Activated CD4-positive, alpha-beta T cell treated with anti-CD3 and anti-CD28 coated beads for 48 hours (primary cell): Measurements from ENCODE around the gene PGM5.

Experiments used
- DNase-seq: peaks from one replicate; pipeline ENCODE4 v3.0.0-alpha.2; 2020

The PGM5 gene

DNA sequence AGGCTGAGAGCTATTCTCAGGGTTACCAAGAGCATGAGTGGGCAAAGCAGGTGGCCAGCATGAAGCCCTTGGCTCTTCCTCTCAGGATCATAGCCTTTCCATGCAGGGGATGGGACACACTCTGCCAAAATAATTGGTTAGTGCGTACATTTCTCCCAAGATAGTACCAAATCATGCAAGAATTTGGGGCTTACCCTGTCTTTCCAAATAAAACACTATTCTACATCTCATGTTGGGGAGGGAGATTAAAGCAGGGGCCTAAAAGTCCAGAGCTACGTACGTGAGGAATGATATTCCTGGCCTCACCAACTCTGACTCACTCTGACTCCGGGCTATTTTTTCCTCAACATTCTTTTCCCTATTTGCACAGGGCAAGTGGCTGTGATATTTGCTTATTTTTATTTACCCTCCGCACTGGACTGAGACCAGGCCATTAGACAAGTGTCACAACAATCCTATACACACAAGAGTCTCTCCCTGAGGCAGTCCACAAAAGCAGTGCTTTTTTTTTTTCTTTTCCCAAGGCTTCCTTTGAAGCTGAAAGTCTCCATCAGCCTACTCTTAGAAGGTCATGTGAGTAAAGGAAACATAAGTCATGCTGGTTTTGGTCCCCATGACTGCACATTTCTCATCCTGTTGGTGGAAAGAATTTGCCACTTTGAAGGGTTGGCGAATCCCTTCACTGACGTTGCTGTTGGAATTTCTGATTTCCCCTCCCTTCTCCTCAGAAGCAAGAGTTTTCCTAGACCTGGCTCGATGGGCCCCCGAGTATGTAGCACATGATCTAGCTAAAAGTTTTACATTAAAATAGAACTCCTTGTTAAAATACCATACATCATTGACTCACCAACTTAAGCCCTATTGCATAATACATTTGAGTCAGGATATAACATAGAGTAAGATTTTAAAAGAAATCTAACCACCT is 144.3 kb downstream of the PGM5 start:
- DNase-seq: no peak

GRCh38 chr9:68502279-68502678 is 145.9 kb downstream of the PGM5 start:
- DNase-seq: no peak

- no peak for DNase-seq
Measured at GRCh38 chr9:68505681-68506409, 149.4 kb downstream of the PGM5 start.

- no peak for DNase-seq
Measured at GRCh38 chr9:68506551-68506950, 150.1 kb downstream of the PGM5 start.

GRCh38 chr9:68507130-68507805 is 150.9 kb downstream of the PGM5 start:
- no peak for DNase-seq

- DNase-seq: no peak
Measured at GRCh38 chr9:68507806-68508145, 151.4 kb downstream of the PGM5 start.

DNA sequence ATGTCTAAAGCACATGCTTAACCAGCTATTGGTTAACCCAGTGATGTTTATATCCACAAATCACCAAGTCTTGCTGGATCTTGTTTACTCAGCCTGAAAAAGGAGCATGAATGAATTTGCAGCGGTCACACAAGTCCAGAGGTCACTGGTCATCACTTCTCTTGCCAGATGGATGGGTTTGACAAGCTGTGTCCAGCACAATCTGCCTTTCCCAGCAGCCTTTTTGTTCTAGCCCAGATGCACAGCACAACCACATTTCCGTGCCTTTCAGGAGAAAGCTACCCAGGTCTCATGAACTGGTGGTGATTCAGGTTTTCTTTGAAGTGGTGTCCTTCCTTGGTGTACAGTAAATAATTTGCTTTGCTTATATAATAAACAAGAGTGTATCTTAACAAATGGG is 152.1 kb downstream of the PGM5 start:
- no peak for DNase-seq

DNA sequence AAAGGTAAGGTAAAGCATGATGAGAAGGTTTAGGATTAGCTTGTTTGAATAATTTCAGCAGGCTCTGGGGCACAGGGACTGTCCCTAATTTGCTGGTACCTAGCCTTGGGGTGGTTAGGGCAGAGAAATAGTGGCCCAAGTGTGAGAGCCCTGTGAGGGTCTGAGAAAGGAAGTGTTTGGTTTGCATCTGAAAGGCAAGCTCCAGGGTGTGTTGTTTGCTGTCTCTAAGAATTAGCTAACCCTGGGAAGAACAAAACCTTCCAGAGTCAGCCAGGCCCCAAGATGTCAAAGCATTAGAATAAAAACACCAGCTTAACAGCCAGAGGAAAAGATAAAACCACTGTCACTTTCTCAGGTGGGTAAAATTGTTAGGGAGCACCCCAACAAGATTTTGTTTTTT is 153.3 kb downstream of the PGM5 start:
- DNase-seq: no peak

DNA sequence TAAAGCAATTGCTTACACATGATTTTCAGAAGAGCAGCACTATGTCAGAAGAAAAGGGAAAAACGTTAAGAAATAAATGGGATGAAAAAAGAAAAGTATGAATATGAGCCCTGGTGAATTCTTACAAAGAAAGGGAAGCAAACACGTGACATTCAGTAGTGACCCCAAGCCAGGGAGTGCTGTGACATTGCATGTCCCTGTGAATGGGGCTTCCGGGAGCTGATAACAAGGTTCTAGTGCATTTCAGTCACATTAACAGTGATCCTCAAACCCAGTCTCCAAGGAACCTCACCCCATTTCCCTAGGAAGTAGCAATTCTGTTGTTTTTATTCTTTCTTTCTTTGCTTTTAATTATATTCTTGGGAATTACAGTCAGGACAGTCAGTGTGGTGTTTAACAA is 157.0 kb downstream of the PGM5 start:
- no peak for DNase-seq

GRCh38 chr9:68513981-68514380 is 157.6 kb downstream of the PGM5 start:
- no peak for DNase-seq

GRCh38 chr9:68515326-68516017 is 159.1 kb downstream of the PGM5 start:
- DNase-seq: no peak

DNA sequence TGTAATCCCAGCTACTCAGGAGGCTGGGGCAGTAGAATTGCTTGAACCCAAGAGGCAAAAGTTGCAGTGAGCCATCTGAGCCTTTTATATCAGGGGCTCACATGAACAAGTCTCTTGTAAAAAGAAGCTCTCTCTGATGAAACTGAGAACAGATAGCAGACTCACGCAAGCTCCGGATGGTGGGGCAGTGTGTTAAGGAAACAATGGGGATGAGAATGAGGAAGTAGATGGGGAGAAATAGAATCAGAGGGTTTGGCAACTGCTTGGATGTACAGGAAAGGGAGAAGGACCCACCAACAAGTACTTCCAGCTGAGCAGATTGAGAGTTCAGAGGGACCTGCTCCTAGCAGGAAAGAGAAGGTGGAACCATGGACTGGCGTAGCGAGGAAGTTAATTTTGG is 165.7 kb downstream of the PGM5 start:
- DNase-seq: no peak

- DNase-seq: no peak
Measured at GRCh38 chr9:68522954-68523353, 166.5 kb downstream of the PGM5 start.

- no peak for DNase-seq
Measured at GRCh38 chr9:68523367-68523936, 167.0 kb downstream of the PGM5 start.

DNA sequence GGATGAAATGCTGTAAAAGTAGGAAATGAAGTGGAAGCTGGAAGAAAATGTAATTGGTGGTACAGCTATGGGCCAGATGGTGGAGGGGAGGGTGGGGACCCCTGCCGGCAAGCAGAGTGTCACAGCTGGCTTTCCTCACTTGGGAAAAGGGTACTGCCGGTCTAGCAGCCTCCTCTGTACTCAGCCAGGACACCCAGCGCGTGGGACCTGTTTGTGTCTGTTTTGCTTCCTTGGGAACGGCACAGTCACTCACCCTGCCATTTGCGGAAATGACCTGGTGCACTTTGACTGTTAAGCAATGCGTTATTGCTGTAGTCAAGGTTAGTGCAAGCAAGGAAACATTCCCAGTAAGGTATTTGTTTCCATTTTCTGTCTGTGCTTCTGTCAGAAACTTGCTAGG is 174.2 kb downstream of the PGM5 start:
- no peak for DNase-seq

GRCh38 chr9:68532131-68532530 is 175.7 kb downstream of the PGM5 start:
- no peak for DNase-seq

DNA sequence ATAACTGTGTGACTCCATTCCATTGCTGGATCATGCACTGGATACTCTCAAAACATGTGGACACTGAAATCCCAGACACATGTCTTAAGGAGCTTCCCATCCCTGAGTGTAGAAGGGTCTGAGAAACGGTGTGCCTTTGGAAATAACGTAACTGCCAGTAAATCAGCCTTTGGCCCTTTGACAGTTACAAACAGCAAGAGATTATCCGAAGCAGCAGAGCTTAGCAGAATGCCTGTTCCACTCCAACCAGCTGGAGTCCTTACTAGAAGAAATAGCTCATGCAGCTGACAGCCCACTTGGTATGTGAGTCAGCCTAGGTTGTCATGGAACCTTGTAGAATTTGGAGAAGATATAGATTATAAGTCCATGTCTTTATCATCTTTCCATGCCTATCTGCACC is 177.3 kb downstream of the PGM5 start:
- DNase-seq: no peak

DNA sequence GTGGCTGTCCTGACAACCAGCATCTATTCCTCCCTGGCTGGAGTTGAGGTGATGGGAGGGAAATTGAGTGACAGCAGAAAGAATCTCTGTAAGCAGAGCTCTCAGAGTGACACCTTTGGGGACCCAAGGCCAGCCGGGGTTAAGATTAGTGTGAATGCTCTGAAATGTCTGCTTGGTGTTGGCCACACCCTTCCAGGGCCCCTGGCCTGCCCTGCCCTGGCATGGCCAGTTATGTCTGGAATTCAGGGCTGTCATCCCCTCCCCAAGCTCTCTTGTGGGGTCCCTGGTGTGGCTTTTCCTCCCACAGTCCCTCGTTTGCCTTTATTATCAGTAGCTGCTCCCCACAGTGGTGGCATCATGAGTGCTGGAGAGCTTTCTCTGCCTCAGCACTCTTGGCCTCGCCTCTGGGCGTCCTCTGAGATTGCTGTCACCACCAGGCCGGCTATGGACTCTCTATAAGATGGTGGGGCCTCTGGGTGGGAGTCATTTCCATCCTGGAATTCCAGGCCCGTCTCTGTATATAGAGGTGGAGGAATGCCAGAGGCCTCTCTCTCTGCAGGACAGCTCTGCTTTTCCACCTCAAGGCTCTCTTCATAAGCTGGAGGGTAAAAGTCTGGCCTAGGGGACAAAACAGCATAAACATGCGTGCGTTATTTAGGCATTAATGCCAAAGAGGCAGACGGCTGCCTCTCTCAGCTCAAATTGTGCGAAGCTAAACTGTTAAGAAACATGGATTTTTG is 180.6 kb downstream of the PGM5 start:
- DNase-seq: no peak

- DNase-seq: no peak
Measured at GRCh38 chr9:68537616-68537880, 181.1 kb downstream of the PGM5 start.

DNA sequence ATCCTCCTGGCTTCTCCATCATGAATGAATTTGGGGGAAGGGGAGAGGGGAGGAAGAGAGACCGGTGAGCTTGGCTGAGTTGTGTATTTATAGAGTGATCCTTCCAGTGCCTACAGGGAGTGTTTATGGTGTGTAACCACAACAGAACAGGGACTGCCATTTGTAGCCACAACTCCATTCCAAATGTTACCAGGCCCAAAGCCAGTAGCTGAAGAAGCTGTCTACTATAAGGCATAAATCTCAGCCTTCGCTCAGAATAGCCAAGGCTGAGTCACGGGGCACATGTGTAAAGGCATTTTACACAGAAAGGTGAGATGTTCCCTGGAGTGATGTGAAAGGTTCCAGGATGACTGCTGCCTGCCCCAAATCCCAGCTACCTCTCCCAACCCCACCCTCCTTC is 181.8 kb downstream of the PGM5 start:
- DNase-seq: no peak

DNA sequence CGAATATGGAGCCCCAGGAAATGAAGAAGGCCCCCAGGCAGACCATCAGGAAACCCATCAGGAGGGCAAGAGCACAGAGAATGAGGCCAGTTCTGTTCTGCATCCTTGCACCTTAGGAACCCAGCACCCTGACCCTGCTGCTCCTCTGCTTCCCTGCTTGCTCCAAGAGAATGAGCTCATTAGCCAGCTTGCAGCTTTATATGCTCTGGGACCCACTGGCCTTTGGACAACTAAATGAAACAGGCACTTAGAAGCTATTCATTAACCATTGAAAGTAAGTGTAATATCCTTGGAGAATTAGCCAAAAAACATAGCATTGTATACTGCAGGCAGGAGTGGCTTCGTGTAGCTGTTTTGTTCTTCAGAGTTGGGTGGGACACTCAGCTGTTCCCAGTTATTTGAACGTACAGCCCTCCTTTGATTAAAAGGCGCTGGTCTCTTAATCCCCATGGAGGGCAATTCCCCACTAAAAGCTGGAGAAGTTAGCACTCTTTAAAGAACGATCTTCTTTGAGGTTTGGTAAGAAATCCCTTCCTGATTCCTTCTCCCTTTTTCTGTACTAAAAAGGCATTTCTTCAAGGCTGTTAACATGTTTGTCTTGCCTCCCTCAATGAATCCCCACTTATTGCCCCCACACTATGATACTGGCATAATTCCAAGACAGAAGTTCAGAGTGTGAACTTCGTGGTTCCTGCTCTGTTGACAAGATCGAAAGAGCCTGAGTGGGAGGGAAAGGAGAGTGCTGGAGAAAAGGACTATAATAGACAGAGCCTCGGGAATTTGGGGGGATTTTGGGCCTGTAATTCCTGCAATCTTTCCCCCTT is 184.5 kb downstream of the PGM5 start, which contains the start of gene TMEM252:
TSS of gene TMEM252 (minus strand) at position 172 of the 824 bp plus-strand sequence. CDS start at position 103, 69 bp downstream.
- no peak for DNase-seq
